HepG2 (cell line): Measurements from ENCODE around the gene TXNRD2.

Experiments
- BORCS8-MEF2B ChIP-seq: sonication (generic); formaldehyde crosslinking; IDR thresholded peaks from 2 replicates; pipeline ENCODE4 v1.8.0; 2022; ENCODE audit warnings: mild to moderate bottlenecking, missing genetic modification reagents
- EZH2 ChIP-seq: conservative IDR thresholded peaks from 2 replicates; pipeline ENCODE4 v1.6.1; 2012; ENCODE audit warnings: mild to moderate bottlenecking, low read depth, low read length, moderate library complexity
- HMG20B ChIP-seq: conservative IDR thresholded peaks from 2 replicates; pipeline ENCODE4 v1.6.1; 2016; ENCODE audit warnings: missing genetic modification reagents, missing compliant biosample characterization
- JUND ChIP-seq: sonication (generic); formaldehyde crosslinking; IDR thresholded peaks from 2 replicates; pipeline ENCODE4 v1.8.0; 2022; ENCODE audit warnings: mild to moderate bottlenecking, missing genetic modification reagents
- MAZ ChIP-seq, 2 experiments: sonication (generic) in 1 of 2; formaldehyde crosslinking in 1 of 2; IDR thresholded peaks; 2 replicates each; pipeline versions ENCODE4 v1.5.0 to v1.6.1; 2012 to 2020; ENCODE audit warnings: low read depth in 2 of 2, mild to moderate bottlenecking in 2 of 2, borderline replicate concordance in 1 of 2, improper control_type of control experiment in 1 of 2, low read length in 1 of 2, missing genetic modification reagents in 1 of 2, moderate library complexity in 1 of 2
- MIER2 ChIP-seq: IDR thresholded peaks from 2 replicates; pipeline ENCODE4 v1.6.1; 2016; ENCODE audit warnings: missing biosample characterization, missing genetic modification reagents
- REPIN1 ChIP-seq: sonication (generic); formaldehyde crosslinking; IDR thresholded peaks from 2 replicates; pipeline ENCODE4 v1.8.0; 2022; ENCODE audit warnings: missing genetic modification reagents, low read depth, mild to moderate bottlenecking, borderline replicate concordance
- RXRA ChIP-seq: sonication (generic); formaldehyde crosslinking; IDR thresholded peaks from 2 replicates; pipeline ENCODE4 v1.5.1; 2020; ENCODE audit warnings: missing genetic modification reagents
- SRF ChIP-seq: IDR thresholded peaks from 2 replicates; pipeline ENCODE4 v1.6.1; 2011; ENCODE audit warnings: mild to moderate bottlenecking, low read depth, low read length, moderate library complexity
- TF ChIP-seq, protein P1 (sequence below): fragments of 450-650 bp; IDR thresholded peaks from 2 replicates; pipeline ENCODE4 v1.6.1; 2016
- TF ChIP-seq, protein P2 (sequence below), 2 experiments: IDR thresholded peaks; 2 replicates each; pipeline ENCODE4 v1.6.1; 2011 to 2012; ENCODE audit warnings: low read length in 2 of 2, borderline replicate concordance in 1 of 2, low read depth in 1 of 2, mild to moderate bottlenecking in 1 of 2, moderate library complexity in 1 of 2
- TF ChIP-seq, protein P3 (sequence below): sonication (generic); formaldehyde crosslinking; IDR thresholded peaks from one replicate; pipeline ENCODE4 v1.5.1; 2020; ENCODE audit warnings: mild to moderate bottlenecking, missing genetic modification reagents; ENCODE audit errors: not compliant biosample characterization
- TF ChIP-seq, protein P4 (sequence below): sonication (generic); formaldehyde crosslinking; IDR thresholded peaks from 2 replicates; pipeline ENCODE4 v1.4.0; 2020; ENCODE audit warnings: missing genetic modification reagents; ENCODE audit errors: not compliant biosample characterization

DNA sequence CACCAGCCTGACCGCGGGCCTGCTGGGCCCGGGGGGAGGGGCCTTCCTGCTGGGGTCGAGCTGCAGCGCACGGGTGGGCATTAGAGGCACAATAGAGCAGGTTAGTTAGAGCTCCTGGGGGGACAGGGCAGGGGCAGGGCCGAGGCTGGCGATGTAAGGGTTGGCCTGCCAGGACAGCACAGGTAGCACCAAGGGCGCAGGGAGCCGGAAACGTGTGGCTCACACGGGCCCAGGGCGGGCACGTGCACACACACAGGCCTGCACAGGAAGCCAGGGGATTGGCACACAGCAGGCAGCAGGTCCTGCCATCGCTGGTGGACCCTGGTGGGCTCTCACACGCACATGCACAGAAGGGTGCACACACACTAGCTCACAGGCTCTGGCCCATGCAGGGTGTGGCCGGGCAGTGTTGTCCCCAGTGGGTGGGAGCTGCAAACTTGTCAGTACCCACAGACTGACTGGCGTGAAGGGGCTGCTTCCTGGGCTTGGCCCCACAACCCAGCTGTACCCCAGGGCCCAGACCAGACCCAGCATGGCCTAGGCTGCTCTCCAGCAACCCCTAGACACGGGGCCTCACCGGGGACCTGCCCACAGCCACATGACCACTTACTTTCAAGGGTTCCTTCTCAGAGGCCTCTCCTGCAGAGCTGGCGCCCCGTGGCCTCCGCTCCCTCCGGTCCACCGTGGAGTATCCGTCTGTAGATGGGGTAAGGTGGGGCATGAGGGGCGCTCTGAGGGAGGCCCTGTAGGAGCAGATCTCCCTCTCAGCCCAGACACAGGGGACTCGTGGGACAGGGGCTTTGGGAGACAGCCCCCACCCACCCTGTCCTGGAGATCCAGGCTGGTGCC lies 29.9 kb upstream of the TXNRD2 start:
- TF ChIP-seq, protein P1, sequence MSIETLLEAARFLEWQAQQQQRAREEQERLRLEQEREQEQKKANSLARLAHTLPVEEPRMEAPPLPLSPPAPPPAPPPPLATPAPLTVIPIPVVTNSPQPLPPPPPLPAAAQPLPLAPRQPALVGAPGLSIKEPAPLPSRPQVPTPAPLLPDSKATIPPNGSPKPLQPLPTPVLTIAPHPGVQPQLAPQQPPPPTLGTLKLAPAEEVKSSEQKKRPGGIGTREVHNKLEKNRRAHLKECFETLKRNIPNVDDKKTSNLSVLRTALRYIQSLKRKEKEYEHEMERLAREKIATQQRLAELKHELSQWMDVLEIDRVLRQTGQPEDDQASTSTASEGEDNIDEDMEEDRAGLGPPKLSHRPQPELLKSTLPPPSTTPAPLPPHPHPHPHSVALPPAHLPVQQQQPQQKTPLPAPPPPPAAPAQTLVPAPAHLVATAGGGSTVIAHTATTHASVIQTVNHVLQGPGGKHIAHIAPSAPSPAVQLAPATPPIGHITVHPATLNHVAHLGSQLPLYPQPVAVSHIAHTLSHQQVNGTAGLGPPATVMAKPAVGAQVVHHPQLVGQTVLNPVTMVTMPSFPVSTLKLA, result no peak
- TF ChIP-seq HMG20B (CRISPR knock-in tag) (no peak), SRF (no peak), MAZ (IDR thresholded peaks at IDR 0.05; ENCODE audit: borderline replicate concordance, low read depth, low read length) (no peak), MAZ (CRISPR knock-in tag; IDR thresholded peaks at IDR 0.05; ENCODE audit: low read depth) (no peak), BORCS8-MEF2B (CRISPR knock-in tag) (no peak), MIER2 (CRISPR knock-in tag) (no peak), RXRA (CRISPR knock-in tag) (no peak; the same call in 1 of the 2 replicates), JUND (CRISPR knock-in tag) (no peak), EZH2 (no peak), REPIN1 (CRISPR knock-in tag) (no peak)
- TF ChIP-seq, protein P2, sequence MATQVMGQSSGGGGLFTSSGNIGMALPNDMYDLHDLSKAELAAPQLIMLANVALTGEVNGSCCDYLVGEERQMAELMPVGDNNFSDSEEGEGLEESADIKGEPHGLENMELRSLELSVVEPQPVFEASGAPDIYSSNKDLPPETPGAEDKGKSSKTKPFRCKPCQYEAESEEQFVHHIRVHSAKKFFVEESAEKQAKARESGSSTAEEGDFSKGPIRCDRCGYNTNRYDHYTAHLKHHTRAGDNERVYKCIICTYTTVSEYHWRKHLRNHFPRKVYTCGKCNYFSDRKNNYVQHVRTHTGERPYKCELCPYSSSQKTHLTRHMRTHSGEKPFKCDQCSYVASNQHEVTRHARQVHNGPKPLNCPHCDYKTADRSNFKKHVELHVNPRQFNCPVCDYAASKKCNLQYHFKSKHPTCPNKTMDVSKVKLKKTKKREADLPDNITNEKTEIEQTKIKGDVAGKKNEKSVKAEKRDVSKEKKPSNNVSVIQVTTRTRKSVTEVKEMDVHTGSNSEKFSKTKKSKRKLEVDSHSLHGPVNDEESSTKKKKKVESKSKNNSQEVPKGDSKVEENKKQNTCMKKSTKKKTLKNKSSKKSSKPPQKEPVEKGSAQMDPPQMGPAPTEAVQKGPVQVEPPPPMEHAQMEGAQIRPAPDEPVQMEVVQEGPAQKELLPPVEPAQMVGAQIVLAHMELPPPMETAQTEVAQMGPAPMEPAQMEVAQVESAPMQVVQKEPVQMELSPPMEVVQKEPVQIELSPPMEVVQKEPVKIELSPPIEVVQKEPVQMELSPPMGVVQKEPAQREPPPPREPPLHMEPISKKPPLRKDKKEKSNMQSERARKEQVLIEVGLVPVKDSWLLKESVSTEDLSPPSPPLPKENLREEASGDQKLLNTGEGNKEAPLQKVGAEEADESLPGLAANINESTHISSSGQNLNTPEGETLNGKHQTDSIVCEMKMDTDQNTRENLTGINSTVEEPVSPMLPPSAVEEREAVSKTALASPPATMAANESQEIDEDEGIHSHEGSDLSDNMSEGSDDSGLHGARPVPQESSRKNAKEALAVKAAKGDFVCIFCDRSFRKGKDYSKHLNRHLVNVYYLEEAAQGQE (IDR thresholded peaks at IDR 0.05; ENCODE audit: borderline replicate concordance in 1 of 2, low read depth in 1 of 2, low read length in 2 of 2), result no peak
- TF ChIP-seq, protein P3, sequence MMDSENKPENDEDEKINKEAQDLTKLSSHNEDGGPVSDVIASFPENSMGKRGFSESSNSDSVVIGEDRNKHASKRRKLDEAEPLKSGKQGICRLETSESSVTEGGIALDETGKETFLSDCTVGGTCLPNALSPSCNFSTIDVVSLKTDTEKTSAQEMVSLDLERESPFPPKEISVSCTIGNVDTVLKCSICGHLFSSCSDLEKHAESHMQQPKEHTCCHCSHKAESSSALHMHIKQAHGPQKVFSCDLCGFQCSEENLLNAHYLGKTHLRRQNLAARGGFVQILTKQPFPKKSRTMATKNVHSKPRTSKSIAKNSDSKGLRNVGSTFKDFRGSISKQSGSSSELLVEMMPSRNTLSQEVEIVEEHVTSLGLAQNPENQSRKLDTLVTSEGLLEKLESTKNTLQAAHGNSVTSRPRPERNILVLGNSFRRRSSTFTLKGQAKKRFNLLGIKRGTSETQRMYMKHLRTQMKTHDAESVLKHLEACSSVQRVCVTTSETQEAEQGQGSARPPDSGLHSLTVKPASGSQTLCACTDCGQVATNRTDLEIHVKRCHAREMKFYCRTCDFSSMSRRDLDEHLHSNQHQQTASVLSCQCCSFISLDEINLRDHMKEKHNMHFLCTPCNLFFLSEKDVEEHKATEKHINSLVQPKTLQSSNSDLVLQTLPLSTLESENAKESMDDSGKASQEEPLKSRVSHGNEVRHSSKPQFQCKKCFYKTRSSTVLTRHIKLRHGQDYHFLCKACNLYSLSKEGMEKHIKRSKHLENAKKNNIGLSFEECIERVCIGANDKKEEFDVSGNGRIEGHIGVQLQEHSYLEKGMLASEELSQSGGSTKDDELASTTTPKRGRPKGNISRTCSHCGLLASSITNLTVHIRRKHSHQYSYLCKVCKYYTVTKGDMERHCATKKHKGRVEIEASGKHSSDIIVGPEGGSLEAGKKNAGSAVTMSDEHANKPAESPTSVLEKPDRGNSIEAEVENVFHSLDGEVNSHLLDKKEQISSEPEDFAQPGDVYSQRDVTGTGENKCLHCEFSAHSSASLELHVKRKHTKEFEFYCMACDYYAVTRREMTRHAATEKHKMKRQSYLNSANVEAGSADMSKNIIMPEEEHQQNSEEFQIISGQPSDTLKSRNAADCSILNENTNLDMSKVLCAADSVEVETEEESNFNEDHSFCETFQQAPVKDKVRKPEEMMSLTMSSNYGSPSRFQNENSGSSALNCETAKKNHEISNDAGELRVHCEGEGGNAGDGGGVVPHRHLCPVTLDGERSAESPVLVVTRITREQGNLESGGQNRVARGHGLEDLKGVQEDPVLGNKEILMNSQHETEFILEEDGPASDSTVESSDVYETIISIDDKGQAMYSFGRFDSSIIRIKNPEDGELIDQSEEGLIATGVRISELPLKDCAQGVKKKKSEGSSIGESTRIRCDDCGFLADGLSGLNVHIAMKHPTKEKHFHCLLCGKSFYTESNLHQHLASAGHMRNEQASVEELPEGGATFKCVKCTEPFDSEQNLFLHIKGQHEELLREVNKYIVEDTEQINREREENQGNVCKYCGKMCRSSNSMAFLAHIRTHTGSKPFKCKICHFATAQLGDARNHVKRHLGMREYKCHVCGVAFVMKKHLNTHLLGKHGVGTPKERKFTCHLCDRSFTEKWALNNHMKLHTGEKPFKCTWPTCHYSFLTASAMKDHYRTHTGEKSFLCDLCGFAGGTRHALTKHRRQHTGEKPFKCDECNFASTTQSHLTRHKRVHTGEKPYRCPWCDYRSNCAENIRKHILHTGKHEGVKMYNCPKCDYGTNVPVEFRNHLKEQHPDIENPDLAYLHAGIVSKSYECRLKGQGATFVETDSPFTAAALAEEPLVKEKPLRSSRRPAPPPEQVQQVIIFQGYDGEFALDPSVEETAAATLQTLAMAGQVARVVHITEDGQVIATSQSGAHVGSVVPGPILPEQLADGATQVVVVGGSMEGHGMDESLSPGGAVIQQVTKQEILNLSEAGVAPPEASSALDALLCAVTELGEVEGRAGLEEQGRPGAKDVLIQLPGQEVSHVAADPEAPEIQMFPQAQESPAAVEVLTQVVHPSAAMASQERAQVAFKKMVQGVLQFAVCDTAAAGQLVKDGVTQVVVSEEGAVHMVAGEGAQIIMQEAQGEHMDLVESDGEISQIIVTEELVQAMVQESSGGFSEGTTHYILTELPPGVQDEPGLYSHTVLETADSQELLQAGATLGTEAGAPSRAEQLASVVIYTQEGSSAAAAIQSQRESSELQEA (CRISPR knock-in tag), result no peak
- TF ChIP-seq, protein P4, sequence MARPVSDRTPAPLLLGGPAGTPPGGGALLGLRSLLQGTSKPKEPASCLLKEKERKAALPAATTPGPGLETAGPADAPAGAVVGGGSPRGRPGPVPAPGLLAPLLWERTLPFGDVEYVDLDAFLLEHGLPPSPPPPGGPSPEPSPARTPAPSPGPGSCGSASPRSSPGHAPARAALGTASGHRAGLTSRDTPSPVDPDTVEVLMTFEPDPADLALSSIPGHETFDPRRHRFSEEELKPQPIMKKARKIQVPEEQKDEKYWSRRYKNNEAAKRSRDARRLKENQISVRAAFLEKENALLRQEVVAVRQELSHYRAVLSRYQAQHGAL (CRISPR knock-in tag), result no peak
